OCI-LY7 (cell line): Measurements from ENCODE around the gene OPTC. TPM values are rescaled to one million over a fixed set of nuclear protein-coding genes. Genes with fewer than 3 reads are reported as not detected.
A peak's percentile ranks its signal among the peaks of the same experiment; 100 is the strongest.

Experiments used
- BruUV-seq: library from RNA; stranded (reverse); fragments of 400-500 nt; replicated peaks from 2 replicates; lab custom pipeline; 2021; lab: Mats Ljungman, UMichigan
- CTCF ChIA-PET: fragments of 300-600 bp; sonication (Branson Sonifier 250); formaldehyde crosslinking; loops from one replicate; lab custom pipeline; 2022; ENCODE audit warnings: antibody characterized with exemption; ENCODE audit not compliant: unreplicated experiment; lab: Charles Lee
- POLR2A ChIA-PET: fragments of 300-600 bp; sonication (Branson Sonifier 250); formaldehyde crosslinking; loops from one replicate; lab custom pipeline; 2022; ENCODE audit warnings: antibody characterized with exemption; lab: Charles Lee
- DNase-seq: peaks from one replicate; pipeline ENCODE4 v3.0.0-alpha.2; 2015; ENCODE audit warnings: low spot score
- H2AFZ ChIP-seq: fragments of 200-600 bp; sonication (generic), shearing (Covaris generic); 2 replicates; pipeline ENCODE4 v1.6.1; 2014; ENCODE audit warnings: mild to moderate bottlenecking, antibody characterized with exemption, low read length, moderate library complexity
- H3K27ac ChIP-seq: fragments of 200-600 bp; sonication (generic); 2 replicates; pipeline ENCODE4 v1.5.1; 2014; ENCODE audit warnings: mixed run types, low read depth, mild to moderate bottlenecking, moderate library complexity, low read length, inconsistent platforms; ENCODE audit not compliant: poor library complexity, severe bottlenecking
- H3K36me3 ChIP-seq: fragments of 200-600 bp; sonication (generic); 2 replicates; pipeline ENCODE4 v1.6.1; 2014; ENCODE audit warnings: mild to moderate bottlenecking, antibody characterized with exemption, low read length, moderate library complexity, mixed read lengths; ENCODE audit not compliant: insufficient read depth
- H3K4me1 ChIP-seq: fragments of 200-600 bp; sonication (generic); 2 replicates; pipeline ENCODE4 v1.5.1; 2014; ENCODE audit warnings: mild to moderate bottlenecking, low read length; ENCODE audit not compliant: insufficient read depth, poor library complexity, severe bottlenecking
- H3K4me2 ChIP-seq: fragments of 200-600 bp; sonication (generic); 2 replicates; pipeline ENCODE4 v1.6.1; 2014; ENCODE audit warnings: mild to moderate bottlenecking, low read length
- H3K4me3 ChIP-seq: fragments of 200-600 bp; sonication (generic); 2 replicates; pipeline ENCODE4 v1.5.1; 2014; ENCODE audit warnings: mild to moderate bottlenecking, low read depth, low read length; ENCODE audit not compliant: poor library complexity, severe bottlenecking
- H3K79me2 ChIP-seq: fragments of 200-600 bp; sonication (generic); 2 replicates; pipeline ENCODE4 v1.6.1; 2016; ENCODE audit warnings: low read depth, mild to moderate bottlenecking, low read length, moderate library complexity, mixed read lengths; ENCODE audit not compliant: insufficient read depth
- H3K9me2 ChIP-seq: fragments of 200-600 bp; sonication (generic); 2 replicates; pipeline ENCODE4 v1.6.1; 2016; ENCODE audit warnings: mild to moderate bottlenecking, low read length, mixed read lengths; ENCODE audit not compliant: insufficient read depth
- H3K9me3 ChIP-seq: fragments of 200-600 bp; sonication (generic); 2 replicates; pipeline ENCODE4 v1.6.1; 2014; ENCODE audit warnings: mild to moderate bottlenecking, mixed run types, low read length, mixed read lengths
- H4K20me1 ChIP-seq: fragments of 200-600 bp; sonication (generic); 2 replicates; pipeline ENCODE4 v1.6.1; 2014; ENCODE audit warnings: mild to moderate bottlenecking, antibody characterized with exemption, low read length, moderate library complexity, mixed read lengths; ENCODE audit not compliant: insufficient read depth
- CTCF ChIP-seq: fragments of 200-600 bp; sonication (generic); conservative IDR thresholded peaks from 2 replicates; pipeline ENCODE4 v1.5.1; 2014; ENCODE audit warnings: mild to moderate bottlenecking, antibody characterized with exemption, low read length, moderate library complexity, mixed read lengths
- EZH2phosphoT487 ChIP-seq: fragments of 200-600 bp; sonication (generic); IDR thresholded peaks from 2 replicates; pipeline ENCODE4 v1.6.1; 2018; ENCODE audit warnings: low read depth, borderline replicate concordance, mild to moderate bottlenecking, mixed run types, antibody characterized with exemption, low read length, moderate library complexity, mixed read lengths
- intact Hi-C: fragments of 100-400 bp; cut with micrococcal nuclease; formaldehyde crosslinking; loops from one replicate; pipeline ENCODE4 v1.10.0; 2022; ENCODE audit not compliant: unreplicated experiment
- total RNA-seq, 2 experiments: library from RNA; depleted of rRNA in 1 of 2; stranded (reverse); fragments of >200 nt in 1 of 2; shearing (Covaris generic) in 1 of 2; gene quantifications; 2 replicates each; pipeline ENCODE4 v1.2.3, GENCODE V29; 2014 to 2022

Gene OPTC
- total RNA-seq, 2 experiments from 2014 or later, result not detected

GRCh38 chr1:203459671-203460201 is 34.2 kb upstream of the OPTC start:
- CTCF ChIA-PET, result no interaction called here
- POLR2A ChIA-PET, result interaction anchor here (0.6 to 0.7 kb wide), 3 partner anchors 79 to 998 kb away, joined by 3 to 9 read pairs (median 4); partner anchors contain the start of gene KLHL12
- Histone ChIP-seq H4K20me1 (no peaks in the 10 kb centered on the region), H3K4me1 (peaks cover 85% of the 10 kb centered on the region), H3K36me3 (no peaks in the 10 kb centered on the region), H3K4me3 (no peak overlapping the region), H3K79me2 (no peaks in the 10 kb centered on the region), H3K27ac (no peak overlapping the region), H3K9me2 (no peaks in the 10 kb centered on the region), H2AFZ (peak overlapping the region; percentile 59), H3K9me3 (no peaks in the 10 kb centered on the region), H3K4me2 (peak overlapping the region; percentile 39)
- intact Hi-C loops, result no loop called here
- no peak for DNase-seq
- TF ChIP-seq EZH2phosphoT487 (no peak), CTCF (no peak)
- BruUV-seq, result no TSS peak

GRCh38 chr1:203461717-203462116 is 32.2 kb upstream of the OPTC start:
- H3K36me3 ChIP-seq, result no peaks in the 10 kb centered on the region
- no peak for TF ChIP-seq EZH2phosphoT487
- no peaks in the 10 kb centered on the region for H3K9me2 ChIP-seq
- H4K20me1 ChIP-seq, result no peaks in the 10 kb centered on the region
- ChIA-PET POLR2A (interaction anchor here (0.5 to 1.2 kb wide), 4 partner anchors 10 to 167 kb away, joined by 3 to 6 read pairs (median 6); partner anchors contain the start of gene FMOD), CTCF (no interaction called here)
- peak overlapping the region; percentile 28 for H3K27ac ChIP-seq
- H3K4me3 ChIP-seq, result peak overlapping the region; percentile 29
- no peaks in the 10 kb centered on the region for H3K79me2 ChIP-seq
- peak overlapping the region; percentile 54 for H3K4me2 ChIP-seq
- H3K9me3 ChIP-seq, result no peaks in the 10 kb centered on the region
- intact Hi-C loops, result no loop called here
- peaks cover 76% of the 10 kb centered on the region for H3K4me1 ChIP-seq
- peak; percentile 69 for DNase-seq
- H2AFZ ChIP-seq, result peak overlapping the region; percentile 77
- no TSS peak for BruUV-seq

- Histone ChIP-seq H3K4me1 (peaks cover 72% of the 10 kb centered on the region), H3K79me2 (no peaks in the 10 kb centered on the region), H3K36me3 (no peaks in the 10 kb centered on the region), H4K20me1 (no peaks in the 10 kb centered on the region), H3K27ac (peak overlapping the region; percentile 28), H3K4me3 (peak overlapping the region; percentile 29), H2AFZ (peak overlapping the region; percentile 77), H3K9me2 (no peaks in the 10 kb centered on the region), H3K9me3 (no peaks in the 10 kb centered on the region), H3K4me2 (peak overlapping the region; percentile 54)
- DNase-seq, result no peak
- intact Hi-C loops, result no loop called here
- POLR2A ChIA-PET, result interaction anchor here (0.7 to 1.2 kb wide), 4 partner anchors 10 to 167 kb away, joined by 3 to 6 read pairs (median 4); partner anchors contain the start of gene FMOD
- CTCF ChIA-PET, result no interaction called here
- TF ChIP-seq EZH2phosphoT487, result no peak
- TF ChIP-seq CTCF, result no peak
- BruUV-seq, result no TSS peak
Observed at GRCh38 chr1:203462143-203462542, 31.8 kb upstream of the OPTC start.
